GM18951 (cell line): ENCODE measurements around the gene CDH2.

Experiments
- POLR2A ChIP-seq: IDR thresholded peaks from 4 replicates; pipeline ENCODE4 v1.6.1; 2011; ENCODE audit warnings: mild to moderate bottlenecking; ENCODE audit not compliant: insufficient read length, insufficient read depth; ENCODE audit errors: extremely low read depth
- in situ Hi-C: fragments of 300-500 bp; cut with MboI; formaldehyde crosslinking; loops from one replicate; pipeline ENCODE4 v1.12.0; 2022; ENCODE audit warnings: low sequenced_read_pairs, mixed read lengths, inconsistent platforms; ENCODE audit not compliant: unreplicated experiment

The CDH2 gene

DNA sequence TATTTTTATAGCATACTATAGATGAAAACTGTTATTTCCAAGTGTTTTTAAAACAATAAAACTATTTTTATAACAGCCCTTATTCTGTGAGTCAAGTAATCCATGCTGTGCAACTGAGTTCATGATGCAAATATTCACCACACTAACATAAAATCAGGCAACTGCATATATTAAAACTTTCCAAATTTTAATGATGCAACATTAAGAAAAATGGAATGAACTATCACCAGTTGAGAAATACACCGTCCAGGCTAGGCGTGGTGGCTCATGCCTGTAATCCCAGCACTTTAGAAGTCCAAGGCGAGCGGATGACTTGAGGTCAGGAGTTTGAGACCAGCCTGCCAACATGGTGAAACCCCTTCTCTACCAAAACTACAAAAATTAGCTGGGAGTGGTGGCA is 114.5 kb downstream of the CDH2 start:
- in situ Hi-C loops: no loop called here
- no peak for TF ChIP-seq POLR2A

GRCh38 chr18:28059861-28060260 is 117.1 kb downstream of the CDH2 start:
- in situ Hi-C loops: no loop called here
- no peak for TF ChIP-seq POLR2A

GRCh38 chr18:28050545-28050944 is 126.4 kb downstream of the CDH2 start:
- in situ Hi-C loops: no loop called here
- no peak for TF ChIP-seq POLR2A

DNA sequence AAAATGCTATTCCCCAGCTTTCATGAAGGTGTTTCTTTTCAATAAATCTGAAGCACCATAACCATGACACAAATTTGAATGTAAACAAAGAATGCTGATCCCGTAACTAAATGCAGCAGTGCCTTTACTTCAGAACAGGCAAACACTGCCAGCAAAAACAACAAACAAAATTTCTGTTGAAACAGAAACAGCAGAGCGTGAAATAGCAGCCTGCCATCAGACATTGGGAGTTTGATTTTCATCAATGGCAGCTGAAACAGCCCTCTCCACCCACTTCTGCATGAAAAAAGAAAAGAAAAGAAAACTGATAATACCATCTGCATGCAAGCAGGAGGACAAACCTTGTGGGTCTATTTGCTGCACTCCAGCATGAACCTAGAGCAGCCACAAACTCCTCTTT is 128.3 kb downstream of the CDH2 start:
- no peak for TF ChIP-seq POLR2A
- in situ Hi-C loops: no loop called here

DNA sequence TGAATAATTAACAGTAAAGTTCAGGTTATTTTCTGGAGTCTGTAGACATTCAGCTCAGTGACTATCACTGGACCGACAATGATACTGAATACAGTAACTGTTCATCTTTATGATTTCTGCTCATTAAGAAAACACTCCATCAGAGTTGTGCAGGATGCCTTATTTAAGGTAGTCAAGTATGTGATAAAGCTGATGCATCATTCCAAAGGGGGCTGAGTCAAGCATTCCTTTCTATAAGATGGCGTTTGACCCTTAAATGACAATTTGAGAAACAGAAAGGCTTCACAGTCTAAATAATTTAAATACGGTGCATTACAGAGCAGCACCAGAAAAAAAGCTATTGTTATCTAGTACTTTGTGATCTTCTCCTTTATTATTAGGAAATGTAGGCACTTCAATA is 131.1 kb downstream of the CDH2 start:
- TF ChIP-seq POLR2A: no peak
- in situ Hi-C loops: no loop called here

- in situ Hi-C loops: no loop called here
- no peak for TF ChIP-seq POLR2A
Measured at GRCh38 chr18:28045176-28045810, 131.6 kb downstream of the CDH2 start.

DNA sequence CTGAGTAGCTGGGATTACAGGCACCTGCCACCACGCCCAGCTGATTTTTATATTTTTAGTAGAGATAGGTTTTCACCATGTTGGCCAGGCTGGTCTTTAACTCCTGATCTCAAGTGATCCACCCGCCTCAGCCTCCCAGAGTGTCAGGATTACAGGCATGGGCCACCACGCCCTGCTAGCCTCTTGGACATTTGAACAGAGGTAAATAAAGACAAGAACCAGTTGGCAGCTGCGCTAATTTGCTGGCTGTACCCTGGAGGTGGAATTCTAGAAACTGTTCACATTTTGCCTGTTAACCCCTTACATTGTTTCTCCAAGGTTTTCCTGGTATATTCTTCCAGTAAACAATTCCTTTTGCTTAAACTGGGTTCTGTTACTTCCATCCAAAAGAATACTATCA is 132.9 kb downstream of the CDH2 start:
- TF ChIP-seq POLR2A: no peak
- in situ Hi-C loops: no loop called here

GRCh38 chr18:28043631-28044030 is 133.3 kb downstream of the CDH2 start:
- in situ Hi-C loops: no loop called here
- TF ChIP-seq POLR2A: no peak

GRCh38 chr18:28041366-28041765 is 135.6 kb downstream of the CDH2 start:
- no peak for TF ChIP-seq POLR2A
- in situ Hi-C loops: no loop called here

DNA sequence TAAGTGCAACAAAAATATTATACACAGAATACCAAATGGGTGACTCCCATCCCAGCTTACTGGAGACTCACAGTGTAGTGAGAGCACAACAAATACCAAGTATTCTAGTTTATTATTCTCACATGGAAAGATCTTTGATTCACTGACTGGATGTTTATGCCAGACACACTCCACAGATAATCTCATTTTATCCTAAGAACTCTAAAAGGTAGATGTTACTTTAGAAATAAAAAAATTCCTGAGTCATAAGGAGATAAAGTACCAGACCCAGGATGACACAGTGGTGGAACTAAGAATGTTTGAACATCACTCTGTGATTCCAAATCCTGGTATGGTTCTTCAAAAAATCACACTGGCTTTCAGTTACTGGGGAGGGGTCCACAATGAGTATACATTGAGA is 136.2 kb downstream of the CDH2 start:
- in situ Hi-C loops: no loop called here
- TF ChIP-seq POLR2A: no peak

- no peak for TF ChIP-seq POLR2A
- in situ Hi-C loops: no loop called here
Measured at GRCh38 chr18:28040211-28040610, 136.7 kb downstream of the CDH2 start.

DNA sequence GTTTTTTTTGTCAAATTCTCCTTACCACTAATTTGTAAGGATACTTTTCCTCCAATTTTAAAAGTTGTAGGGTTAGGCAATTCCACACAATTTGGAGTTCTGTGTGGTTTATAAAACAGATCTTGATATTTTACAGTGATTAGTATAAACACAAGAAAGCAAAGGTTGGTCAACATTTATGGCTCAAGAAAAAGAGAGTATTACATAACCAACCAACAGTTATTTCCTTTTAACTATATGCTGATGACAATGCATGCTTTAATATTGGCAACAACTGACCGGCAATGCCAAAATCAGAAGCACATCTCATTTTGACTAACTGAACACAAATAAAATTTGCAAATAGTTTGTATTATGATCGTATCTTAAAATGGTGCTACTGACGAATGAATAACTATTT is 137.2 kb downstream of the CDH2 start:
- TF ChIP-seq POLR2A: no peak
- in situ Hi-C loops: no loop called here

GRCh38 chr18:28039078-28039477 is 137.9 kb downstream of the CDH2 start:
- in situ Hi-C loops: no loop called here
- TF ChIP-seq POLR2A: no peak

DNA sequence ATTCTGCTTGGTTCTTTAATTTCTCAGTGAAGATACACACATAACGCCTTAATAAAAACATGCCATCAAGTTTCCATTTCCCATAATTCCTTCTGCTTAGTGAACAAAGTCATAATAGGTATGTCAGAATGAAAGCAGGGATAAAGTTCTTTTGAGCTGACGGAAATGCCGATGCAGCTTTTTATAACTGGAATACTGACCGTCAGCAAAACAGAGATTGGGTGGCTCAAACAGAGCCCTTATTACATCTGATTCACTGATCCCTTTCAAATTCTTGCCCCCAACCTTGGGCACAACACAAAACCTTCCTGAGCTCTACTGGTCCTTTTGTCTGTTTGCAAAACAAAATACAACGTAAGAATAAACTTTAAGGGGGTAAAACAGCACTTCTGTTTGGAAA is 140.4 kb downstream of the CDH2 start:
- TF ChIP-seq POLR2A: no peak
- in situ Hi-C loops: no loop called here

GRCh38 chr18:28034567-28034966 is 142.4 kb downstream of the CDH2 start:
- in situ Hi-C loops: no loop called here
- TF ChIP-seq POLR2A: no peak
